Measurements from ENCODE around the gene TOB2. TPM values are rescaled to one million over a fixed set of nuclear protein-coding genes. Genes with fewer than 3 reads are reported as not detected.

TOB2 gene
- total and polyA plus RNA-seq, 9 of the 15 experiments (the other 6 are each of a cell fraction or from before 2014, with no cell fraction given), result 3.3 to 20.5 (median 7.3) TPM

- TF ChIP-seq, protein P1, sequence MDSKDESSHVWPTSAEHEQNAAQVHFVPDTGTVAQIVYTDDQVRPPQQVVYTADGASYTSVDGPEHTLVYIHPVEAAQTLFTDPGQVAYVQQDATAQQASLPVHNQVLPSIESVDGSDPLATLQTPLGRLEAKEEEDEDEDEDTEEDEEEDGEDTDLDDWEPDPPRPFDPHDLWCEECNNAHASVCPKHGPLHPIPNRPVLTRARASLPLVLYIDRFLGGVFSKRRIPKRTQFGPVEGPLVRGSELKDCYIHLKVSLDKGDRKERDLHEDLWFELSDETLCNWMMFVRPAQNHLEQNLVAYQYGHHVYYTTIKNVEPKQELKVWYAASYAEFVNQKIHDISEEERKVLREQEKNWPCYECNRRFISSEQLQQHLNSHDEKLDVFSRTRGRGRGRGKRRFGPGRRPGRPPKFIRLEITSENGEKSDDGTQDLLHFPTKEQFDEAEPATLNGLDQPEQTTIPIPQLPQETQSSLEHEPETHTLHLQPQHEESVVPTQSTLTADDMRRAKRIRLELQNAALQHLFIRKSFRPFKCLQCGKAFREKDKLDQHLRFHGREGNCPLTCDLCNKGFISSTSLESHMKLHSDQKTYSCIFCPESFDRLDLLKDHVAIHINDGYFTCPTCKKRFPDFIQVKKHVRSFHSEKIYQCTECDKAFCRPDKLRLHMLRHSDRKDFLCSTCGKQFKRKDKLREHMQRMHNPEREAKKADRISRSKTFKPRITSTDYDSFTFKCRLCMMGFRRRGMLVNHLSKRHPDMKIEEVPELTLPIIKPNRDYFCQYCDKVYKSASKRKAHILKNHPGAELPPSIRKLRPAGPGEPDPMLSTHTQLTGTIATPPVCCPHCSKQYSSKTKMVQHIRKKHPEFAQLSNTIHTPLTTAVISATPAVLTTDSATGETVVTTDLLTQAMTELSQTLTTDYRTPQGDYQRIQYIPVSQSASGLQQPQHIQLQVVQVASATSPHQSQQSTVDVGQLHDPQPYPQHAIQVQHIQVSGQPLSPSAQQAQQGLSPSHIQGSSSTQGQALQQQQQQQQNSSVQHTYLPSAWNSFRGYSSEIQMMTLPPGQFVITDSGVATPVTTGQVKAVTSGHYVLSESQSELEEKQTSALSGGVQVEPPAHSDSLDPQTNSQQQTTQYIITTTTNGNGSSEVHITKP (IDR thresholded peaks at IDR 0.05; ENCODE audit: partially characterized antibody), result peak; percentile 82
- TF ChIP-seq EGR1 (conservative IDR thresholded peaks at IDR 0.05), result peak; percentile 33
- TF ChIP-seq NFE2 (IDR thresholded peaks at IDR 0.05; ENCODE audit: low read depth), result peak; percentile 13; the same call in 1 of the 2 replicates
- TF ChIP-seq HEY1 (CRISPR knock-in tag; IDR thresholded peaks at IDR 0.05; ENCODE audit: borderline replicate concordance), result no peak
- peak; percentile 87 for TF ChIP-seq ZC3H4 (CRISPR knock-in tag; IDR thresholded peaks at IDR 0.05; ENCODE audit: borderline replicate concordance)
- TF ChIP-seq ZZZ3 (IDR thresholded peaks at IDR 0.05), result no peak
- no peak for TF ChIP-seq ARHGAP35 (IDR thresholded peaks at IDR 0.05; ENCODE audit: partially characterized antibody)
- TF ChIP-seq HDAC6 (IDR thresholded peaks at IDR 0.05; ENCODE audit: low read depth, low read length), result no peak
- no peak for TF ChIP-seq DDX20 (tag; IDR thresholded peaks at IDR 0.05; ENCODE audit: low read depth)
- no peak for TF ChIP-seq CCAR2 (IDR thresholded peaks at IDR 0.05; ENCODE audit: low read depth, low read length)
- TF ChIP-seq JUND (IDR thresholded peaks at IDR 0.05; ENCODE audit: borderline replicate concordance, low read depth, low read length), result peak; percentile 79
- TF ChIP-seq JUND (tag; IDR thresholded peaks at IDR 0.05; ENCODE audit: borderline replicate concordance, low read depth, low read length), result peak; percentile 66; the same call in 1 of the 3 replicates
- no peak for TF ChIP-seq RREB1 (CRISPR knock-in tag; IDR thresholded peaks at IDR 0.05)
- peak; percentile 79 for TF ChIP-seq EP400 (IDR thresholded peaks at IDR 0.05)
- no peak for TF ChIP-seq FUS (optimal IDR thresholded peaks at IDR 0.05; ENCODE audit: low read depth, low read length)
- TF ChIP-seq TRIM28 (IDR thresholded peaks at IDR 0.05), result no peak
- no peak for TF ChIP-seq MCM2 (IDR thresholded peaks at IDR 0.05; ENCODE audit: low read depth)
- no peak for TF ChIP-seq KDM2B (CRISPR knock-in tag; IDR thresholded peaks at IDR 0.05)
- TF ChIP-seq CBX1 (IDR thresholded peaks at IDR 0.05; ENCODE audit: low read depth), result no peak
Observed at GRCh38 chr22:41446639-41447434, at the start of gene TOB2 (continued).

All from K562 (cell line).